NCI-H2171 (cell line): Measurements from ENCODE around the gene SPTBN2.
A peak's percentile ranks its signal among the peaks of the same experiment; 100 is the strongest.
"Not testable (repeated sequence)": the region's sequence is repeated elsewhere in the genome, so short reads cannot be mapped to it uniquely, and the experiment has no call there.

Source experiments
- DNase-seq: peaks from one replicate; lab custom pipeline; 2025; lab: John Stamatoyannopoulos, UW

SPTBN2 gene

GRCh38 chr11:66724167-66724566, 4.8 kb downstream of the SPTBN2 start:
- DNase-seq, result not testable (repeated sequence)

GRCh38 chr11:66723693-66724092, 5.3 kb downstream of the SPTBN2 start:
- no peak for DNase-seq

- no peak for DNase-seq
Observed at GRCh38 chr11:66722745-66723651, 6.0 kb downstream of the SPTBN2 start.

GRCh38 chr11:66721939-66722338, 7.1 kb downstream of the SPTBN2 start:
- DNase-seq, result no peak

- DNase-seq, result no peak
Observed at GRCh38 chr11:66720899-66721470, 8.0 kb downstream of the SPTBN2 start.

- DNase-seq, result peak; percentile 83
Observed at GRCh38 chr11:66720223-66720898, 8.7 kb downstream of the SPTBN2 start.

GRCh38 chr11:66719111-66719872, 9.7 kb downstream of the SPTBN2 start:
- no peak for DNase-seq

- no peak for DNase-seq
Observed at GRCh38 chr11:66718320-66718971, 10.6 kb downstream of the SPTBN2 start.

GRCh38 chr11:66717925-66718319, 11.1 kb downstream of the SPTBN2 start:
- DNase-seq, result no peak

GRCh38 chr11:66716996-66717395, 12.0 kb downstream of the SPTBN2 start:
- DNase-seq, result no peak

- no peak for DNase-seq
Observed at GRCh38 chr11:66715346-66716085, 13.5 kb downstream of the SPTBN2 start.

- DNase-seq, result no peak
Observed at GRCh38 chr11:66713746-66714480, 15.1 kb downstream of the SPTBN2 start.

- DNase-seq, result no peak
Observed at GRCh38 chr11:66710384-66710930, 18.6 kb downstream of the SPTBN2 start.

- no peak for DNase-seq
Observed at GRCh38 chr11:66708701-66709100, 20.3 kb downstream of the SPTBN2 start.

GRCh38 chr11:66708094-66708493, 20.9 kb downstream of the SPTBN2 start:
- no peak for DNase-seq

- DNase-seq, result no peak
Observed at GRCh38 chr11:66707486-66707885, 21.5 kb downstream of the SPTBN2 start.

- DNase-seq, result no peak
Observed at GRCh38 chr11:66706989-66707388, 22.0 kb downstream of the SPTBN2 start.

GRCh38 chr11:66705587-66706335, 23.3 kb downstream of the SPTBN2 start:
- no peak for DNase-seq
